ENCODE measurements around the gene CD274.
"Not testable (repeated sequence)": the region's sequence is repeated elsewhere in the genome, so short reads cannot be mapped to it uniquely, and the experiment has no call there.

GRCh38 chr9:5494765-5495164, 44.4 kb downstream of the CD274 start:
- TF ChIP-seq CTCF, POLR2A, POLR2AphosphoS5 (IDR thresholded peaks at IDR 0.05): not testable (repeated sequence)
